ENCODE results near the gene MAN2A2.
"Not testable (repeated sequence)": the region's sequence is repeated elsewhere in the genome, so short reads cannot be mapped to it uniquely, and the experiment has no call there.

Gene MAN2A2

DNA sequence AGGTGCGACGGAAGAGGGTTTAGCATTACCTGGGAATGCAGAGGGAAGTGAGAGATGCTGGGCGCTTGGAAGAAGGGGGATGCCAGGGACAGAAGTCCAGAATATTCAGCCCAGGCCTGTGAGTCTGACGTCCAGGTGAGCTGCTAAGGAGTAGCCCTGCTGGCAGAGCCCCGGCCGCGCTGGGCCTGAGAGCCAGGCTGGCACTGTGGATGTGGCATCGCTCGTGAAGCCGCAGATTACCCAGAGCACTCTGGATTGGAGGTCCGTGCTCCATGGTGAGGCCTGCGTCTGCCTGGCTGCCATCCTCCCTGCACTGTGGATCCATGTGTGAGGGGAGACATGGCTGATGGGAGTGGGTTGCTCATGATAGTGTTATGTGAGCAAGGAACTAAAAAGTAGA lies 14.5 kb downstream of the MAN2A2 start:
- DNase-seq, result no peak

DNA sequence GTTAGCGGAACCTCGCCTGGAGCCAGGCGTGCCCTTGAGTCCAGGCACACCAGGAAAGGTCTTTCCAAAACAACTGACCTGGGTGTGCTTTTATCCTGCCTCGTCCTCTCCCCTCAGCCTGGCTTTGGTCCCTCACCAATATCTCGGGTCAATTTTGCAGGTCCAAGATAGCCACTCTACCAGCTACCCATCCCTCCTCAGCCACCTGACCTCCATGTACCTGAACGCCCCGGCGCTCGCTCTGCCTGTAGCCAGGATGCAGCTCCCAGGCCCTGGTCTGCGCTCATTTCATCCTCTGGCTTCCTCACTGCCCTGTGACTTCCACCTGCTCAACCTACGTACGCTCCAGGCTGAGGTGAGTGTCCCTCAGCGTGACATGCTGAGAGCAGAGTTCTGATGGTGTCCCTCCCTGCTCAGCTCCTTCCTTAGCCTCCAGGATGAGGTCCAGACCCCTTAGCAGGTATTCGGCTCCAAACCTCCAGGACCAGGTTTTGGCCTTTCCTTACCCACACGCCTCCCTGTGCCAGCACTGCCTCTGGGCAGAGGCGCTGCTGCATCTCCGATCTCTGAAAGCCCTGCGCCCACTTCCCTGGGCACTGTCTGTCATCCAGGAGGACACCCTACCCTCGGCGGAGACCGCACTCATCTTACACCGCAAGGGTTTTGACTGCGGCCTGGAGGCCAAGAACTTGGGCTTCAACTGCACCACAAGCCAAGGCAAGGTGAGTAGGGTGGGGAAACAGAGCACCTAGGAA lies 15.1 kb downstream of the MAN2A2 start:
- DNase-seq, result no peak

DNA sequence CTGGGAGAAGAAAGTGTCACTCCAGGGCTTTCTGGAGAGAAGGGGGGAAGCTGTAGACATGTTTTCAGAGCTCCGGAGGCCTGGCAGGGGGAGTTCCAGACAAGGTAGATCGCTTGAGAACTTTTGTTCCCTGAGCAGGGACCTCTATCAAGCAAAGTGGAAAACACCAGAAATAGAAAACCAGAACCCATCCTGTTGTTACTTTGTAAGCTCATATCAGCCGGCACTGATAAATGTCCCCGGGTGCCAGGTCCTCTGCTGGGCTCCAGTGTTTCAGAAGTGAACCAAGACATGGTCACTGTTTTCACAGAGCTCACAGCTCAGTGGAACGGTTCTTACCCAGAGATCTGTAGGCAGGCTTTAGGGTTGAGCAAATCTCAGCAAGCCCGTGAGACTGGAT lies 15.7 kb downstream of the MAN2A2 start:
- no peak for DNase-seq

DNA sequence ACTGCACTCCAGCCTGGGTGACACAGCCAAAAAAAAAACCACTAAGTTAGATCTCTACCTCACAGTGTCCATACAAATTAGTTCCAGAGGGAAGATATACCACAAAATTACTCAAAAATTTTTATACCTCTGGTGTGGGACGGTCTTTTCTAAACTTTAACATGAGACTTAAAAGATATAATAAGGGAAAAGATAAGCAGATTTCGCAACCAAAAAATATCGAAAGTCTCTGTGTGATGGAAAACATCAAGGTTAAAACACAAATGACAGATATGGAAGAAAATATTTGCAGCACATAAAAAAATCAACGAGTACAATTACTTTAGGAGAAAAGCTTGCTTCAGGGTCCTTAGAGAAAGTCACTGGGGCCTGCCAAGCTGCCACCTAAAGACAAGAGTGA lies 18.8 kb downstream of the MAN2A2 start:
- DNase-seq, result no peak

DNA sequence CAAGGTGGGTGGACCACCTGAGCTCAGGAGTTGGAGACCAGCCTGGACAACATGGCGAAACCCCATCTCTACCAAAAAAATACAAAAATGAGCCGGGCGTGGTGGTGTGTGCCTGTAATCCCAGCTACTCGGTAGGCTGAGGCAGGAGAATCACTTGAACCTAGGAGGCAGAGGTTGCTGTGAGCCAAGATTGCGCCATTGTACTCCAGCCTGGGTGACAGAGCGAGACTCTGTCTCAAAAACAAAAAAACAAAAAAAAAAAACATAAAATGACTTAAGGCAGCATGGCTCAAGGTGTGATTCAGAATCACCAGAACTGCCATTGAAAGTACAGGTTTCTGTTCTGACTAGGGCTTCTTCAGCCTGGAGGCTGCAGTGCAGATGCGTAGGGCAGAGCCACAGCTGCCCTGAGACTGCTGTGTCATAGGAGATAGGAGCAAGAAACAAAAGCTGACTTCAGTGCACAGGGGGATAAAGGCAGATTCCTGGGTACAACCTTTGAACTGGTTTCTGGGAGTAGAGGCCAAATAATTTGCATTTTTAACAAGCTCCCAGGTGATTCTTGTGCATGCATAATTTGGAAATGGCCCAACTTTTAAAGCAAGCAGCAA lies 19.7 kb downstream of the MAN2A2 start:
- DNase-seq, result not testable (repeated sequence)

DNA sequence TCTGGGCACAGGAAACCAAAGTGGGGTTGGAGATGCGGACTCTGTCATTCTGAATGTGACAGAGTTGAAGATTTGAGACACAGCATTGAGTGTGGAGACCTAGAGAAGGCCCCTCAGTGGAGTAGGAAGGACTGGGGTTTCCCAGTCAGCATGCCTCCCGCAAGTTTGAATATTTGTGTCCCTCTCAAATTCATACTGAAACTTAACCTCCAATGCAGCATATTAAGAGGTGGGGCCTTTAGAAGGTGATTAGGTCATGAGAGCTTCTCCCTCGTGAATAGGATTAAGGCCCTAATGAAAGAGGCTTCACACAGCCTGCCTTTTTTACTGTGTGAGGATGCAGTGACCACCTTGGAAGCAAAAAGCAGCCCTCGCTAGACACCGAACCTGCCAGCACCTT lies 21.3 kb downstream of the MAN2A2 start:
- DNase-seq, result no peak

DNA sequence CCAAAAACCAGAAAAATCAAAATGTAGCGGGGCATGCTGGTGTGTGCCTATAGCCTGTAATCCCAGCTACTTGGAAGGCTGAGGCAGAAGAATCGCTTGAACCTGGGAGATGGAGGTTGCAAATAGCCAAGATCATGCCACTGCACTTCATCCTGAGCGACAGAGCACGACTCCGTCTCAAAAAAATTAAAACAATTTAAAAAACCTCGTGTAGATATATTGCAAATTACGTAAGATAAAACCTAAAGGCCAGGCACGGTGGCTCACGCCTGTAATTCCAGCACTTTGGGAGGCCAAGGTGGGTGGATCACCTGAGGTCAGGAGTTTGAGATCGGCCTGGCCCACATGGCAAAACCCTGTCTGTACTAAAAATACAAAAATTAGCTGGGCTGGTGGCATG lies 23.7 kb downstream of the MAN2A2 start:
- not testable (repeated sequence) for DNase-seq

DNA sequence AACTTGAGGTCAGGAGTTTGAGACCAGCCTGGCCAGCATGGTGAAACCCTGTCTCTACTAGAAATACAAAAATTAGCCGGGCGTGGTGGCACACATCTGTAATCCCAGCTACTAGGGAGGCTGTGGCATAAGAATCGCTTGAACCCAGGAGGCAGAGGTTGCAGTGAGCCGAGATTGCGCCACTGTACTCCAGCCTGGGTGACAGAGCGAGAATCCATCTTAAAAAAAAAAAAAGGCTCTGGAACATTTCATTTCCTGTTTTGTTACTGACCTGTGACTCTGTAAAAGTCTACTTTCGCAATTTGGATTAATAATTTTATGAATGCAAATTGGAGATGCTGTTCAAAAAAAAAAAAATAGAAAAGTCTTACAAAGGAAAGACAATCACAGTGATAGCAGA lies 25.0 kb downstream of the MAN2A2 start:
- DNase-seq, result not testable (repeated sequence)

DNA sequence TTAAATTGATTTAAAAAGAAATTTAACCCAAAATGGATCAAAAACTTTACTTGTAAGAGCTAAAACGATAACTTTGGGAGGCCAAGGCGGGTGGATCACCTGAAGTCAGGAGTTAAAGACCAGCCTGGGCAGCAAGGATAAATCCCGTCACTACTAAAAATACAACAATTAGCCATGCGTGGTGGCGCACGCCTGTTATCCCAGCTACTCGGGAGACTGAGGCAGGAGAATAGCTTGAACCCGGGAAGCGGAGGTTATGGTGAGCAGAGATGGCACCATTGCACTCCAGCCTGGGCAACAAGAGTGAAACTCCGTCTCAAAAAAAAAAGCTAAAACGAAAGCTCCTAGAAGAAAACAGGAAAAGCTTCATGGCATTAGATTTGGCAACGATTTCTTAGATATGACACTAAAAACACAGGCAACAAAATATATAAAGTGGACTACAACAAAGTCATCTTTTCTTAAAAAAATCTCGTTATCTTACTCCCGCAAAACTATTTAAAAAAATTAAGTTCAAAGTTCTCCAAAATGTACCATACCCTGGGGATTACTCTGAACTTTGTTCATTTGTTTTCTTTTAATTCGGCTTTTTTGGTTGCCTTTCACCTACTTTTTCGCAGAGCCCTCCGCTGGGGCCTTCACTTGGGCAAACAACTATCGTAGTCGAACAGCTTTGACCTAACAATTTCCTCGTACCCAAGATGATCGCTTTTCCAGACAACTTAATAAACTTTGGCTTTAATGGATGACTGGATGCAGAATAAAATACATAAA lies 26.3 kb downstream of the MAN2A2 start:
- no peak for DNase-seq

DNA sequence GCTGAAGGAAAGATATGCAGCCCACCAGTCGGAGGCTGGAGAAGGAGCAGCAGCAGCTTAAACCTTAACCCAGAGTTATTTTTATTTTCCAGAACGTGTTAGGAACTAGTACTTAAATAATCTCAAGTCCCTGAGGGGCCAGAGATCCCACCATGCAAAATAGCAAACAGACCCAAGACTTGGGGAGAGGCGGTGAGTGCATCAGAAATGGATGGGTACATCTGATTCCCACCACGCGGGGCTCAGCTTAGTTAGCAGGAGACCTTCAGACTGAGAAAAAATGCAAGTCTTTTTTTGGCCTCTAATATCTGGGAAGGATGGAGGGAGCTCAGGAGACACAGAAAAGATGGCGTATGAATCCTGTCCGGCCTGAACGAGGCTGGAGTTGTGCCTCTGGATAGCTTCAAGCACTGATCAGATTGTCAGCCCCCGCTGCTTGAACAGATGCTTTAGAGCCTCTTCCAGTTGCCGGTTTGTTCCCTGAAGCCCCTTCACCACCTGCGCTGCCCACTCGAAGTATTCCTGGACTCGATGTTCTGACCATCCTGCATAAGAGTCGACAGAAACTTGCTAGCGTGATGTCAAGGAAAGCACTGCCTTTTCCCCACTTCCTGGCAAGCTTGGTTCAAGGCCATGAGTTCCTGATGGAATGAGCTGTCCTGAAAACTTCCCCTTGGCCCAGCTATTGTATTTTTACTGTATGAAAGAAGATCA lies 27.9 kb downstream of the MAN2A2 start:
- DNase-seq, result no peak

DNA sequence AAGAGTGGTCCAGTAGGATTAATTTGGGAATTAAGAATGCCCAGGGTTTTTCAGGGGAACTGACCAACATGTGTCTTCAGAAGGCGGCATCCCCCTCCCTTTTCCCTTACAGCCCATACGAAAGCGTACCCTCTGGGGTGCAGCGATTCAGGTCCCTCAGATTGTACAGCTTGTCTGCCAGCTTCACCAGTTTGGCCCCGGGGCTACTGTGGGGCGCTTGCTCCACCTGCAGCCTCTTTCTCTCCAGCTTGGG lies 28.4 kb downstream of the MAN2A2 start:
- DNase-seq, result peak in 1 of 58 donors; percentile 14

DNA sequence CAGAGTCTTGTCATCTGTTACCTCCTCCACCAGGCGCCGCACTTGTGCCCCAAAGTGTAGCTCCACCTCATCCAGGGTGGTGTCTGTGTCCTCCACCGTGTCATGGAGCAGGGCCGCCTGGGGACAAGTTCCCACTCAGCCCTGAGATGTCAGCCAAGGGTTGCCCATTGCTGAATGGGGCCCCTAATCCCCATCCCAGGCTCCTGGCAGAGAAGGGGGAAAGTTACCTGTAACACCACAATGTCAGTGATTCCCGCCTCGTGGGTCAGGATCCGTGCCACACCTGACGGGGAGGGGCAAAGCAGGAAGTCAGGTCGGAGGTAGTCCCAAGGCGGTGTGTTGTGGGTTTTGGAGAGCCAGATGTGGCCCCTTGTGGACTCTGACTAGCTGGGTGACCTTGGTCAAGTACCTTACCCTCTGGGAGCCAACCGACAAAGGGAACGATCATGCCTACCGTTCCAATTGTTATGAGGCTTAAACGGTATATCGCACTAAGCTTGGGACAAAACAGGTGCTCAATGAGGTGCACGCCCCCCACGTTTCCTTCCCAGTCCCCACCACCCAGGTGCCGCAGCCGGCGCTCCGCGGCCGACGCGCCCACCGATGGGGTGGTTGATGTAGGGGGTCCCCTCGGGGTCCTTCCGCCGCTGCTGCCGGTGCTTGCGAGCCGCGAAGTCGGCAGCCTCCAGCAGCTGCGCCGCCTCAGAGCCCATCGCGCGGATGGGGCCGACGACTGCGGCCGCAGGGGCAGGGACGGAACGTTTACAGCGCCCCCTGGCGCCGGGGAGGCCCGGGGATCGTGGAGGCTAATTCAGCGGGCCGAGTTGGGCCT lies 28.9 kb downstream of the MAN2A2 start, which contains the start of gene HDDC3:
Gene HDDC3, minus strand, starts transcription at position 722 of the 832 bp plus-strand sequence. Its CDS starts 9 bp downstream, at position 713.
- DNase-seq, result peak in 57 of 58 donors; percentile 5 to 92 (median 70)

DNA sequence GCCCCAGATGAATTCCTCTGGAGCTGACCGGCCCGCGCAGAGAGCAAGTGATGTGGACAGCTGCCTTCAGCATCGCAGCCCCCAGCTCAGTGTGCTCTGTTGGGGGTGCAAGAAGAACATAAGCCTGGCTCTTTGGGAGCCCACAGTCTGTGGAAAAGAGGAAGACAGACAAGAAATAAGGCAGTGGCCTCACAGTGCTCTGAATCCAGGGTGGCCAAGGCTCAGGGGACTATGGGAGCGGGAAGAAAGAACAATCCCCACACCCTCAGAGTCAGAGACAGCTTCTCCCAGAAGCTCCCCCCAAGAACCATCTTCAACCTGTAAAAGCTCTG lies 29.5 kb downstream of the MAN2A2 start:
- no peak for DNase-seq

DNA sequence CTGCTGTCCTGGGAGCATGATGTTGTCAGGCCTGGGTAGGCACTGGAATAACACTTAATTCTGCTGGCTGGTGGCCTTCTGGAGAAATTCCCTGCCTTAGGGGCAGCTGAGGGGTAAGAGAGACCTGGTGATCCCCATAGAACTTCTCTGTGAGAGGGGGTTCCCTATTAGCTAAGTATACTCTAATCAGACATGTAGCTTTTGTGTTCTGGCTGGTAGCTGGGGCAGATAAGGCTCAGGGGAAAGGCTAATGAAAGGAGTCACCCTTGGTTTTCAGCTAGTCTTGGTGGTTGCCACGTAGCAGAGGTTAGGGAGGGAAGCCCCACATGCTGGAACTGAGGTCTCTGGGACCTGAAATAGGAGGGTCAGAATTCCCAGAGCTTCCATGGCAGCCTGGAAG lies 30.2 kb downstream of the MAN2A2 start:
- no peak for DNase-seq

DNA sequence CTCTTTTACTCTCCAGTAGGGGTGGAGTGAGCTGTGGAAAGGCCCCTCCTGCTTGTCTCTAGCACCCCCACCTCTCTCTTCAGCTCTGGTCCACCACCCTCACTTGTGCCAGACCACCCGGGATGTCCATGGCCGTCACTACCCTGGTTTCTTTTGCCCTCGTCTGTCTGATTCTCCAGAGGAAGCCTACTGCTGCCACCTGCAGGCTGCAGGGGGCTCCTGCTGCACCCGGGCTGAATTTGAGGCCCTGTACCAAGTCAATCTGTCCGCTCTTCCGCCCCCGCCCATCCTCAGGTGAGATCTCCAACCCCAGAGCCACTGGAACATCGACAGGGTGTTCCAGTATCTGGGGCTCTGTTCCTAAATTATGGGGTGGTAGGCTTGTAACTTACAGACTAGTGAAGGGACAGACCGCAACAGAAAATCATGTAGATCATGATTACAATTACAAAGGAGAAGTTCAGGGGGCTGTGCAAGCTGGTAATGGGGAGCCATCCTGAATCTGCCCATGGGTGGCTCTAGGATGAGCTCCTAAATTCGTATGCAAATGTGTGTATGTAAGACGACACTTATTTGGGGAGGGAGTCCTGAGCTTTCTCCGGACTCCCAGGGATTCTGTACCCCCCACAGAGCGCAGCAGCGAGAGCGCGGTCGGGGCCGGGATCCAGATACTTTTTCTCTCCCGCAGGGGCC lies 31.3 kb downstream of the MAN2A2 start:
- DNase-seq, result peak in 57 of 58 donors; percentile 13 to 88 (median 73)

DNA sequence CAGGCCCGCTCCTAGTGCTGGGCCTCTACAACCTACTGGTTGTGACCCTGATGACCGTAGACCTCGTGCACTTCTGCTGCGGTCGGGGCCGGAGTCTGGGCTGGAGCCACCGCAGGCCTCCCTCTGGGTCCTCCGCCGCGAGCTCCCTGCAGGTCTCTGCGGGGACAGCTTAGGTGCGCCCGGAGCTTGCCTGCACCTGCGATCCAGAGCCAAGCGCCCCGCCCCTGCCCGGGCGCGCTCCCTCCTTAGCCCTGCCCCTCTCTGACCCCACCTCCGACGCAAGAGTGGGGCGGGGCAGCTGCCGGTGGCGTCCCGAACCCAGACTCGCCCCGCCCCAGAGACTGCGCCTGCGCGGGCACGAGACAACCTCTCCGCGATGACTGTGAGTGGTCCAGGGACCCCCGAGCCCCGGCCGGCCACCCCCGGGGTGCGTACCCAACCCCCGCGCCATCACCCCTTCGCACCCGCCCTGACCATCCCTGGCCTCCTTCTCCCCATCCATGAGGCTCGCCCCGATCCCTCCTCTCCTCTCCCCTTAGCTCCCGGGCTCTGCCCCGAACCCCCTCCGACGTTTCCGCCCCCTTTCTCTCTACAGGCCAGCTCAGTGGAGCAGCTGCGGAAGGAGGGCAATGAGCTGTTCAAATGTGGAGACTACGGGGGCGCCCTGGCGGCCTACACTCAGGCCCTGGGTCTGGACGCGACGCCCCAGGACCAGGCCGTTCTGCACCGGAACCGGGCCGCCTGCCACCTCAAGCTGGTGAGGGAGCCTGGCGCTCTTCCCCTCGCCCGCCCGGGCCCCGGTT lies 32.0 kb downstream of the MAN2A2 start, which contains the start of gene UNC45A:
Gene UNC45A, plus strand, starts transcription at position 337 of the 803 bp plus-strand sequence. Its CDS starts 40 bp downstream, at position 377.
- peak; percentile 42 to 94 (median 83) for DNase-seq

DNA sequence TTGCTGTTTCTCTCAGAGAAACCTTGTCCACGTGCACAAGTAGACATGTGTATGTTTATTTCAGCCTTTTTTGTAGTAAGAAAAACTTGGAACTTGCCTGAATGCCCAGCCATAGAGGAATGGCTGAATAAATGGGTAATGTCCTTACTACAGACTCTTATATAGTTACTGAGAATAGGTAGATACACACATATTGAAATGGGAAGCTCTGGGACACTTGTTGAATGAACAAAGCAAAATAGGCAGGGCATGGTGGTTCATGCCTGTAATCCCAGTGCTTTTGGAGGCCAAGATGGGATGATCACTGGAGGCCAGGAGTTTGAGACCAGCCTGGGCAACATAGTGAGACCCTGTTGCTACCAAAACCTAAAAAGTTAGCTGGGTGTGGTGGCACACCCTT lies 33.7 kb downstream of the MAN2A2 start:
- no peak for DNase-seq

DNA sequence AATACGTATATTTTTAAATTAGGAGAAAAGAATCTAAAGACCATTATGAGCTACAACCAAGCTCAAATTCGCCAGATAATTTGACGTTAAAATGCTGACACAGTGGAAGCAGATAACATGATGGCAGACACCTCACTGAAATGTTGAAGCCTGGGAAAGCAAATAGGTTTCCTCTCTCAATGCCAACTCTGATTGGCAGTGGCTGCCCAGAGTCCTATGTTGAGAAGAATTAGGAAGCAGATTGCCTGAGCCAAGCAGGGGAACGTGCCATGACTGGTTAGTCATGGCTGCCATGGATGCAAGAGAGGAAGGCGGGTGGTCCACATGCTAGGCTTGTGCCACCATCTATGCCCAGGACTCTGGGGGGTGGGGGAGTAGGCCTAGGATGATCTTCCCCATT lies 35.2 kb downstream of the MAN2A2 start:
- no peak for DNase-seq

DNA sequence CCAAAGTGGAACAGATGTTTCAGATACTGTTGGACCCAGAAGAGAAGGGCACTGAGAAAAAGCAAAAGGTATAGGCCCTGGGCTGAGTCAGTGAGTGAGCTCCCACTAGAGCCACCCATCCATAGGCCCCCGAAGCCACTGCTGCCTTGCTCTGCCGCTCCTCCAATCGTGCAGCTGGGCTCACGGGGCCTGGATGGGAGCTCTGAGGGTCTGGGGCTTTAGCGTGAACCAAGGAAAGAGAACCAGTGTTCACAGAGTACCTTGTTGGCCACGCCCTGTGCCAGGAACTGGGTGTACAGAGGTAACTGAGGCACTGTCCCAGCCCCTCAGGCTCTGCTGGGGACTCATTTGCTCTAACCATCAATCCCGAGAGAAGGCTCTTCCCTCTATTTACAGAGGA lies 36.7 kb downstream of the MAN2A2 start:
- no peak for DNase-seq

Measured in anterior cingulate cortex (tissue), 58 donors.